ENCODE data around the gene TLR10.

TLR10 gene

DNA sequence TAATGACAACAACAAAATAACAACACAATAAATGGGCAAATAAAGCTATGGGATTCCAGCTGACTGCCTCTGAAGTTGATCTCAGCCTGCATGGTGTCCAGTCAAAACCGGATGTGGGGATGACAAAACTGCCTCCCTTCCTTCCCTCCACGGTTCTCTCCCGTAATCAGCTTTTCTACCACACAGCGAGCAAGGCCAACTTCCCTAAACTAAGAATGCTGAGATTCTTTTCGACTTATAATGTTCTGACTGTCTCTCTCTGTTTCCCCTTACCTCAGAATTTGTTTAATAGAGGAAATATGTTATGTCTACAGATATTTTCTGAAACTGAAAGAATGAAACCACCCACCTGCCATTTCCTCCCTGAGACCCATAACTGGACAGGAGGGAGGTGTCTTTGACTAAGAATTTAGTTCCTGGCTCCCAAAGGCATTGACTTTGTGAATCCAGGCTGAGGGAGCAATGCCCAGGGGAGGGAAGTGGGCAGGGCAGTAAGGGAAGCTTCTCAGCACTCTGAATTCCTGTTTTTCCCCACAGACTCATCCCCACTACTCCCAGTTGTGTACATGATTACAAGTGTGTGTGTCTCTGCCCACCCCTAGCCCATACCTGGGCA, 22.8 kb upstream of the TLR10 start:
- Mint-ChIP-seq H3K4me1 (peaks cover 26% of the 10 kb centered on the region), H3K27ac (peak overlapping the region; percentile 83 to 90), H3K27me3 (no peaks in the 10 kb centered on the region), H3K4me3 (peak overlapping the region; percentile 71 to 84), H3K9me3 (peaks cover 15 to 16% of the 10 kb centered on the region in 2 donors)
- DNase-seq, result no peak
- ATAC-seq, result peak; percentile 63

DNA sequence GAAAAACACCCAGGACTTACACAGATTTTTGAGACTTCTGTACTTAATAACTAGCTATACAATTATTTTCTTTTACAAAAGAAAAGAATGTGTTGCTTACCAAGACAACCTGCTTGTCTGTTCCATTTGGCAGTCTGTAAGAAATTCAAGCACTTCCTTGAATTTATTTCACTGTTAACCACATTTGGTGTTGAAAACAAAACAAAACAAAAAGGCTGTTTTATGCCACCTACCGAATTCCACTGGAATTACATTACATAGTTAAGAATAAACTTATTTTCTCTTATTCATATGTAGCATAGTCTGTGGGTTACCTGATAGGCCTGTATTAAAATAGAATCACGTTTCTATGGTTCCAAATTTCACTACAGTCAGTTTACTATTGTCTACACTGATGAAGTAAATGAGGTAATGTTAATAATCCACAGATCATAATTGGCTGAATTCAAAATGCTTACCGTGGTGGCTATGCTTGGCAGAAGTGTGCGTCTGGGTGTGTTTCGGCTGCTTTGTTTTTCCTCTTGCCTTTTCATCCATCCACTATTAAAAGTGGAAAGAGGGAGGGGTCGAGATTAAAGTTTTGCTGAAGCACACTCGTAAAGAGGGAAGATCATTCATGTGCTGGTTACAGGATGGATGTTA, 22.0 kb upstream of the TLR10 start, which contains the start of gene TLR1:
TSS of gene TLR1 (minus strand) at position 138 of the 642 bp plus-strand sequence. CDS start 5,960 bp downstream, outside the sequence.
- H3K27ac Mint-ChIP-seq, result peak within 1 kb of the TSS; percentile 94 to 96
- ATAC-seq (peak; percentile 84), DNase-seq (no peak)
- H3K4me1 Mint-ChIP-seq, result peaks cover 26% of the 10 kb centered on the region
- peaks cover 15 to 21% of the 10 kb centered on the region in 2 donors for H3K9me3 Mint-ChIP-seq
- H3K4me3 Mint-ChIP-seq, result peak within 1 kb of the TSS; percentile 84
- no peaks in the 10 kb centered on the region for H3K27me3 Mint-ChIP-seq

DNA sequence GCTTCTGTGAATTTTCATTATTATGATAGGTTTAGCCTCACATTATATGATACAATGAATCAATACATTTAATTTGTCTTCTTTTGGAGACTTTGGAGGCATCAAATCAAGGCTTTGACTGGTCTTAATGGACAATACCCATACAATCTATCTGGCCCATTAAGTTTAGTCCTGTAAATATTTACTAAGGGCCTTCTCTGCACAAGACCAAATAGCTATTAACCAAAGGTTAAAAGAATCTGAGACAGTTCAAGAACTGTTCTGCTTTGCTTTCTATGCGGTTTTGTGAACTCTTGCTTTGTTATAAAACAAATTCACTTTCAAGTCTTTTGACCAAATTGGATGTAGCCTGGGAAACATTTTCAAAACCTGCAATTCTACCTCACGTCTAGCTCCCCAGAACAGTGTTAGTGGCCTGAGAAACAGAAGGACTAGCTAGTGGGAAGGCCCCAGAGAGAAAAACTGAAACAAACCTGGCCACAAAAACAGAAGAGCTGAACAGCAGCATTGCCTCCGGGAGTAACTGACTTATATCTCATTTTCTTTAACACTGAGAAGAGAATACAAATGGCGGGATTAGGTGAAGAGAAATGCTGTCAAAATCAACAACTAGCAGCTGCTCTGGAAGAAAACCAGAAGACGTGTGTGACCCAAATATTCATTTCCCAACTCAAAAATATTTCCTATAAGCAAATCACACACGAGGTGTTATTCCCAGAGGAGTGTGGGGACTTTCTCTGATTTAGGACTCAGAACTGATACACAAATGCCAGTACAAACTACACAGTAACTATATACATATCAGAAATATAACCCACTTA, 21.3 kb upstream of the TLR10 start:
- peaks cover 19 to 24% of the 10 kb centered on the region in 2 donors for H3K9me3 Mint-ChIP-seq
- ATAC-seq (peak; percentile 80), DNase-seq (peak in 1 of 2 donors; percentile 37)
- peak overlapping the region; percentile 93 to 94 for H3K27ac Mint-ChIP-seq
- H3K4me1 Mint-ChIP-seq, result peaks cover 26% of the 10 kb centered on the region
- no peaks in the 10 kb centered on the region for H3K27me3 Mint-ChIP-seq
- peak overlapping the region; percentile 71 to 84 for H3K4me3 Mint-ChIP-seq

DNA sequence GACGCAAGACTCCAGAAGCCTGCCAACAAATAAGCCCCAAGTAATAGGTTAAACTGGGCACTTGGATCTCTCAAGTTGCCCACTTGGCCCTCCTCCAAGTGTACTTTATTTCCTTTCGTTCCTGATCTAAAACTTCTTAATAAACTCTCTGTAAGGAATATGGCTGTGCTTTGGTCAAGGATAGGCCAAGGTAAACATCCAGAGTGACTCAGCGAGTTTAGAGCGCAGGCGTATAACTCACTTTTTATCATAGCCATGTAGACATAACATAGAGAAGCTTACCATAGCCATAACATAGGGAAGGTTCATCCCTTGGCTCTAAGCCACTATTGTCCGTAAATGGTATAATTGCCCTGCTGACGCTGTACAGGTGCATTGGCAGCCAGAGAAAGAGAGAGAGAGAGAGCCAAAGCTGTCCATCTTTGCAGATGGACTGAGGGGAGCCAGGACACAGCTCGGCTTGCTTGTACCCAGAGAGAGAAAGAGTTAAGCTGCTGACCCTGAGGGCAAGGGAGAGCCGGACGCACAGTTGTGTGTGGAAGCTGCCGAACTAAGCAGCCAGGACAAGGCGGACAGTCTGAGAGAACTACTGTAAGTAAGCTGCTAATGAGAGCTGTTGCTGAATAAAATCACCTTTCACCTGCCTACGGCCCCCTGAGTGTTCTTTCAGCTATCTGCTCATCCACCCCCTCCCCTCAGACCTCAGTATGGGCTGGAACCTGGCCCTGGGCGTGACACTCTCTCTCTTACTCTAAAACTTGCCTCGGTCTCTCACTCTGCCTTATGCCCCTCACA, 20.0 kb upstream of the TLR10 start:
- Mint-ChIP-seq H3K27me3 (no peaks in the 10 kb centered on the region), H3K4me3 (no peak overlapping the region), H3K4me1 (peaks cover 26% of the 10 kb centered on the region), H3K27ac (peak overlapping the region in 1 of 2 donors; percentile 53), H3K9me3 (peaks cover 22 to 24% of the 10 kb centered on the region in 2 donors)
- DNase-seq, result no peak
- ATAC-seq, result no peak

DNA sequence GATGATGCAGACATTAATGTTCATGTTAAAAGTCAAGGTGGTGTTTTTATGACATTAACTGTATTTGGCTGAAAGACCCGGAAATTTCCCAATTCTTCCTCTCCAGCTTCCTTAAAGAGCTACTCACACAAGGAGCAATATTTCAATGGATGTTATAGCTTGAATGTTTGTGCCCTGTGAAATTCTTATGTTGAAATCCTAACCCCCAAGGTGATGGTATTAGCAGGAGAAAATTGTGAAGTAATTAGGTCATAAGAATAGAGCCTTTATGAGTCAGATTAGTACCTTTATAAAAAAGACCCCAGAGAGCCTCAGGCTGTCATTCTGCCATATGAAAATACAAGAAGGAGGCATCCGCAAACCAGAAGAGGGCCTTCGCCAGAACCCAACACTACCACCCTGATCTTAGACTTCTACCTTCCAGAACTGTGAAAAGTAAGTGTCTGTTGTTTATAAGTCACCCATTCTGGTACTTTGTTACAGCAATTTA, 18.2 kb upstream of the TLR10 start:
- Mint-ChIP-seq H3K4me1 (peaks cover 24% of the 10 kb centered on the region), H3K4me3 (no peak overlapping the region), H3K9me3 (peaks cover 22 to 24% of the 10 kb centered on the region in 2 donors), H3K27ac (no peak overlapping the region), H3K27me3 (no peaks in the 10 kb centered on the region)
- DNase-seq (no peak), ATAC-seq (no peak)

DNA sequence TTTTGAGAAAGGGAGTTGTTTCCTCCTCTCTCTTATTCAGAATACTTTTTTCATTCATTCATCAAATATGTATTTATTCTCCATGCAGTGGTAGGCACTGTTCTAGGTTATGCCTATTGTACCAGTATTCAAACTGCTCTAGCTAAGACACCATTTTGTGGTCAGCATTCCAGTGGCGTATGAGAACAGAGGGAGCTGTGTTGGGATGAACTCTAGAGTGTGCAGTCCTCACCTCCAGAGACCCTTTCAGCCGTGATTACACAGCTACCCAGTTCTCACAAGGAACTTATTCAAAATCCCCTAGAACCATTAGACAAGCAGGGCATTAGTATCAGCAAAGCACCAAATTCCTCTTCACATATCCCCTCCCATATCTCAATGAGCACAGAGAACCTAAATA, 17.6 kb upstream of the TLR10 start:
- DNase-seq (no peak), ATAC-seq (no peak)
- Mint-ChIP-seq H3K27ac (no peak overlapping the region), H3K4me3 (no peak overlapping the region), H3K27me3 (no peaks in the 10 kb centered on the region), H3K4me1 (peaks cover 17% of the 10 kb centered on the region), H3K9me3 (peaks cover 22 to 24% of the 10 kb centered on the region in 2 donors)

DNA sequence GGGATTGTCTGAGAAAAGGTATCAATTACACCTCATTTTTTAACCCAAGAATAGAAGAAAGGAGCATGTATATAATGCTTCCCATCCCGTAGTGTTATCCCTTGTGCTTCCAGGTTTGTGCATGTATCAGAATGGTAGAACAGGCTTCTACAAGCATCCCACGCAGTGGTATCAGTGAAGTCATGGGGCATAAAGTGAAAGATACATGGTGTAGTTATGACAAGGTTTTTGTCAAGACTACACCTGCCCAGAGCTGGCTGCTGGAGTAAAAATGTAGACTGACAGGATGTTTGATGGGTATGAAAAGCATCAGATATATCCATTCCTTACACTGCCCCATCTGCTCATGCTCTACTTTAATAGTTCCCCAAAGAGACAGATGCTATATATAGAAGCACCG, 12.3 kb upstream of the TLR10 start:
- Mint-ChIP-seq H3K27me3 (no peaks in the 10 kb centered on the region), H3K4me3 (no peak overlapping the region), H3K27ac (no peak overlapping the region), H3K4me1 (peaks cover 11% of the 10 kb centered on the region), H3K9me3 (peaks cover 17 to 22% of the 10 kb centered on the region in 2 donors)
- no peak for DNase-seq
- ATAC-seq, result no peak

DNA sequence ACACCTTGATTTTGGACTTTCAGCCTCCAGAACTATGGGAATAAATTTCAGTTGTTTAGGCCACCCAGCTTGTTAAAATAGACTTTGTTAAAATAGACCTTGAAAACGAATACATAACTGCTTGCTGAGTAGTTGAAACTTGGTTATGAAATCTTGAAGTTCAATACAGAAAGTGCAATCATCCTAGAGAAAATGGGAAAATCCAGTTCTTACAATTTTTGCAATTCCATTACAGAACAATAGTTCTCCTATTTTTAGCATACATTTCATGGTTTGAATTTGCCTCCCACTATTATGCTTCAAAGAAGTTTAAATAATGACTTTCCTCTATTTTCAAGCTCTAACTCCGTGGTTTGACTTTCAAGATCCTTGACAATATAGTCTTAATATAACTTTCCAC, 11.3 kb upstream of the TLR10 start:
- DNase-seq, result no peak
- Mint-ChIP-seq H3K4me3 (no peak overlapping the region), H3K4me1 (peaks cover 11% of the 10 kb centered on the region), H3K27ac (no peak overlapping the region), H3K9me3 (peaks cover 13 to 22% of the 10 kb centered on the region in 2 donors), H3K27me3 (no peaks in the 10 kb centered on the region)
- ATAC-seq, result no peak

DNA sequence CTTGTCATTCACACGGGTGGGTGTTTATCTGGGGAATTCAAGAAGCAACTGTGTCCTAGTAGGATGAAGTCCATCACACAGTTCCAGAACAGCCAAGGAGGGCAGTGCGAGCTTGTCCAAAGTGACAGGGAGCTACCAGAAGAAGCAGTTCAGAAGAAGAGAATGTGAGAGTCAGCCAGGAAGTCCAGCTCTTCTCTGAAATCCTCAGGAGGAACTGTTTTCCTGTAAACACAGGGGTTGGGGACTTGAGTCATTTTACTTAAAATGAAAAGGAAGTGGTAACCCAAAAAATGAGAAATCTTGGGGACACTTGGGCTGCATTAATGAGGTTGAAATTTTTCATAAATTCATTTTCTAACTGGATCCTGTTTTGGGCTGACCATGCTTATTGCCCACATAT, 8.2 kb upstream of the TLR10 start:
- Mint-ChIP-seq H3K9me3 (peaks cover 13 to 19% of the 10 kb centered on the region in 2 donors), H3K4me3 (no peak overlapping the region), H3K27ac (no peak overlapping the region), H3K4me1 (peaks cover 11% of the 10 kb centered on the region), H3K27me3 (no peaks in the 10 kb centered on the region)
- ATAC-seq (peak; percentile 58), DNase-seq (no peak)

DNA sequence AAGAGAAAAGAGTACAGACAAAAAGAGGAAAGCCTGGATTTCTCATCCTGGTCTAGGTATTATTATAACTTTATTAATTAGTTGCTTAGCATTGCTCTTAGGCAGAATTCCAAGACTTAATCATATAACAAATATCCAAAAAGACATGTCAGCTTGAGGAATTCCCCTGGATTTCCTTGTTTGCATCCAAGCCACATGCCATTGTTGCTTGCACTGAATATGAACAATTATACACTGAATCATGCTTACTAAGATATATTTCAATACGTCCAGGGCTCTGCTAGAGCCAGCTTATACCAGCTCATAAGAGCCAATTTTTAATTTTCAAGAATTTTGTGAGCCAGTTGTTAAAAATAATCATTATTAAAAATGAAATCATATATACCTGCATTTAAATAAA, 5.5 kb upstream of the TLR10 start:
- DNase-seq (no peak), ATAC-seq (no peak)
- Mint-ChIP-seq H3K27me3 (no peaks in the 10 kb centered on the region), H3K27ac (peak overlapping the region in 1 of 2 donors; percentile 0), H3K9me3 (peaks cover 5 to 7% of the 10 kb centered on the region in 2 donors), H3K4me3 (no peak overlapping the region), H3K4me1 (peaks cover 11% of the 10 kb centered on the region)

DNA sequence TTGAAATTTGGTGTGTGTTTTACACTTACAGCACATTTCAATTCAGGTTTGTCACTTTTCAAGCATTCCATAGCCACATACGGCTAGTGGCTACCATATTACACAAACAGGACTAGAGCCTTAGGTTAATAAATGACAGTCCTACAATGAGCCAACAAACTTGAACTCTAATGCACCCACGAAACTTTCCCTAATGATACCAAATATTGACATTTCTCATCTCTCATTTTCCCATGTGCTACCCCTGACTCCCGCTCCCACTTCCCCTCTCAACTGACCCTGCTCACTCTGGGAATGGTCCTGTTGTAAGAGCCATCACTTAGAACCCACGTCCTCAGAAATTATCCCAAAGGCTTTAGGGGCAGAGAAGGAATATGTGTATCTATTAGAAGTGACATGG, 4.9 kb upstream of the TLR10 start:
- no peak overlapping the region for H3K4me3 Mint-ChIP-seq
- H3K4me1 Mint-ChIP-seq, result peaks cover 11% of the 10 kb centered on the region
- H3K27ac Mint-ChIP-seq, result peak overlapping the region in 1 of 2 donors; percentile 16
- no peak for ATAC-seq
- peaks cover 5 to 7% of the 10 kb centered on the region in 2 donors for H3K9me3 Mint-ChIP-seq
- DNase-seq, result no peak
- no peaks in the 10 kb centered on the region for H3K27me3 Mint-ChIP-seq

DNA sequence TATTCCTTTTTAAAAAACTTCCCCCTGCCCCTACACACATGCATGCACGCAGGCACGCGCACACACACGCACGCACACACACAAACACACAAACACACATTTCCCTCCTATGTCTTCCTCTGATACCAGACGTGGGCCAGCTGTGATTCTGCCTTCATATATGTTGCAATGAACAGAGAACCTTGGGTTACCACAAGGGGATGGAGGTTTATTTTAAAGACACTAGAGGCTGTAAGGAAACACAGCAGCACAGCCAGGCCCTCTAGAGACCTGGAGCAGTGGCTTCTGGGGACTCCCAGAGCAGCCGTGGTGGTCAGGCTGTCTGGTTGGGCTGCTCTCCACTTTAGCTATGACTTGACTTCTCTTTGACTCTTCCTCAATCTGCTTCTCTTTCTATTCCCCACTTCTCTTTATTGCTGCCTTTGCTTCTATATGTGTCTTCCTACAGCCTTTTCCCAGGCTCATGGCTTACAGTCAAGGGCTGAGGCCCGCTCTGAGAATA, 3.2 kb upstream of the TLR10 start:
- DNase-seq (no peak), ATAC-seq (no peak)
- Mint-ChIP-seq H3K4me3 (no peak overlapping the region), H3K9me3 (peaks cover 5 to 7% of the 10 kb centered on the region in 2 donors), H3K27ac (no peak overlapping the region), H3K27me3 (no peaks in the 10 kb centered on the region), H3K4me1 (peaks cover 3% of the 10 kb centered on the region)

DNA sequence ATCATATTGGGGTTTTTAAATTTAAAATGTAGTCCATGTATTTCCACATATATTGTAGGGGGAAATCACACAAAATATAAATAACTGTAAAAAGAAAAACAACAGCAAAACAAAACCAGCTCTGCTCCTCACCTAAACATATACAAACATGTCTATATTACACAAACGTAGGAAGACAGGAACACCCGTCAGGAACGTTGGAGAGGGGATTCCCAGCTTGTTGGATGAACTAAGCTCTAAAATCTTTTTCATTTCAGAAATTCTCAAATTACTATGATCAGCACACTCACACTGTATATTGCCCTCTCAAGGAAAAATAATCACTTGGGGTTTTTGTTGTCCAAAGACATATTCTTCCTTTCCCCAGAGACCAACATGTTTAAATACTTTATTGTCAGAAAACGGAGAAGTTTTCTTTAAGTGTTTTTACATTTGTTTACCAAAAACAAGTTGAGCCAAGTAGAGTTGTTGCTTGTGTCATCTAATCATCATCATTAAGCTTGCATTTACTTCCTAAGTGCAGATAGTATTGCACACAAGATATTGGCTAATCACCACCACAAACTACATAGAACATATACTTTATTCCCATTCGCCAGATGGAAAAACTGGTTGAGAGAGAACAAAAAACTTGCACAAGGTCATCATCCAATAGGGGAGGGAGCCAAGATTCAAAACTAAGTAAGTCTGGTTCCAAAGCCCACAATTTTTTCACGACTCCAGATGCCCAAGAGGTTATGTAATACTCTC, 2.4 kb upstream of the TLR10 start:
- Mint-ChIP-seq H3K4me3 (no peak overlapping the region), H3K27ac (no peak overlapping the region), H3K9me3 (peaks cover 4 to 5% of the 10 kb centered on the region in 2 donors), H3K4me1 (no peaks in the 10 kb centered on the region), H3K27me3 (no peaks in the 10 kb centered on the region)
- ATAC-seq (no peak), DNase-seq (no peak)

DNA sequence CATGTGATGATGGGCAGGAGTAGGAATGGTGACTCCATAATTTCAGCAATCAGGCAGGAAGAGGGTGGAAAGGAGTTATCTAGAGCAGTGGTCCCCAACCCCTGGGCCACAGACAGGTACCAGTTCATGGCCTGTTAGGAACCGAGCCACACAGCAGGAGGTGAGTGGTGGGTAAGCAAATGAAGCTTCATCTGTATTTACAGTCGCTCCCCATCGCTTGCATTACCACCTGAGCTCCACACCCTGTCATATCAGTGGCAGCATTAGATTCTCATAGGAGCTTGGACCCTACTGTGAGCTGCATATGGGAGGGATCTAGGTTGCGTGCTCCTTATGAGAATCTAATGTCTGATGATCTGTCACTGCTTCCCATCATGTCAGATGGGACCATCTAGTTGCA, 1.4 kb upstream of the TLR10 start:
- no peak for ATAC-seq
- Mint-ChIP-seq H3K4me3 (no peak overlapping the region), H3K4me1 (no peaks in the 10 kb centered on the region), H3K27ac (no peak overlapping the region), H3K27me3 (no peaks in the 10 kb centered on the region), H3K9me3 (no peaks in the 10 kb centered on the region)
- DNase-seq, result no peak

Measured in stimulated activated naive CD8-positive, alpha-beta T cell treated with anti-CD3 and anti-CD28 coated beads, Interleukin-15, amount 100 ng/mL, for 72 hours (primary cell).